HG03060 (cell line): ENCODE data around the gene MEGF6.
"Not testable (repeated sequence)": the region's sequence is repeated elsewhere in the genome, so short reads cannot be mapped to it uniquely, and the experiment has no call there.

ENCODE experiments used
- ATAC-seq: cut with Tn5 transposase; IDR thresholded peaks from one replicate; pipeline ENCODE4 v1.9.1; 2021; ENCODE audit warnings: low read depth, moderate number of reproducible peaks; ENCODE audit not compliant: unreplicated experiment

Gene MEGF6

DNA sequence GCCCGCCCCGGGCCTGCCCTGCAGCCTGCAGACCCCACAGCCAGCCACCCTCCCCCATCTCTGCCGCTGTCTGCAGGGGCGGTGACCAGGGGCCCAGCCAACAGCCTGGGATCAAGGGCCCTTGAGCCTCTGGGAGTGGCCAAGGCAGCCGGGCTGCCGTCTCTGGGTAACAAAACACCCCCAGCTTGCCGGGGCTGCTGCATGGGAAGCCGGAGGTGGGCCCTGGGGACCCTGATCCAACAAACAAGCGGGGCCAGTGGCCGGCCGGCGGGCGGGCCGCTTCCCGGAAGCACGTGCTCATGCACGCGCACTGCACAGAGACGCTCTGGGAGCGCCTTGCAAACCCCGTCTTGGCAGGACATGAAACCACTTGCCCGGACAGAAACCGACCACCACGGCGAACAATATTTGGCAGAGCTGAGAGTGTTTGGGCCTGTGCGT lies 13.2 kb downstream of the MEGF6 start:
- no peak for ATAC-seq

DNA sequence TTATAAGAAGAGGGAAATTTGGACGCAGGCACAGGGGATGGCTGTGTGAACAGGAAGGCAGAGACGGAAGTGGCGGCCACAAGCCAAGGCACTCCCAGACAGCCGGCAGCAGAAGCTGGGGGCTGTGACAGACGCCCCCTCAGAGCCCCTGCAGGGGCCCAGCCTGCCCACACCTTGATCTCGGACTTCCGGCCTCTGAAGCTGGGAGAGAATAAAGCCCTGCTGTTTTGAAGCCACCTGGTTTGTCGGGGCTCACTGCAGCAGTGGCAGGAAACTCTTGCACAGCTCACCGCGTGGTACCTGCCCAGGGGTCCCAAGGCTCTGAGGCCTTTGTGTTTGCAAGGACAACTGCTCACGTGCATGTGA lies 13.7 kb downstream of the MEGF6 start:
- no peak for ATAC-seq

DNA sequence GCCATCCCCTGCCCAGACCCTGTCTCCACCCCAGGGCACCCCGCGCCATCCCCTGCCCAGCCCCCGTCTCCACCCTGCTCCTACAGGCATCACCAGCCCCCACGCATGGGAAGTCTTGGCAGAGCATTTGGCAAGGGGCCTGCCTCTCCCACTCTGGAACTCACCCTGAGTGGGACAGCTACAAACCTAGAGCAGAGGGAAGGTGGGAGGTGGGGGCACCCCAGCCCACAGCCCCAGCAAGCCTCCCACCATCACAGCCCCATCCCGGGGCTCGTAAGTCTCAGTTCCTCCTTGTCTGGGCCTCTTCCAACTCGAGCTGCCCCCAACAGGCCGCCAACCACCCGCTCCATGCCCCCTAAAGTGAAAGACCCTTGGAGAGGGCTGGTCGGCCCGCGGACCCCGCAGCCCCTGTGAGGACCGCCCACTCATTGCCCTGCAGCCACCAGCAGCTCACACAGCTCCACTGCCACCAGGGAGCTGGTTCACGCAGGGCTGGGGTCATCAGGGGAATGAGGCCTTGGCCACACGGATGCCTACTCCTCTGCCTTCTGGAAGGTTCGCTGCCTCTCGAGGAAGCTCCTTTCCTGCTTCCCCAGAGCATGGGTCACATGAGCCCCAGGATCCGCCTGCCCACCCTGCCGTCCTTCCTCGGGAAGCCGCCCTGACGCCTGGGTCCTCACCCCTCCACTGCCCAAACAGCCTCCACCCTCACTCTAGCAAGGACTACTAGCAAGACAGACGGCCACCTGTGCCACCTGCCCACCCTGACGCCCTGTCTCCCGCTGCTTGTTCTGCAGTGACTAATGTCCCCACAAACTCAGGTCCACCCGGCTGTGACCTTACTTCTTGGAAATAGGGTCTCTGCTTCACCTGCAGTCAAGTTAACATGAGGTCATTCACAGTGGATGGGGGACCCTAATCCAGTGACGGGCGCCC lies 14.4 kb downstream of the MEGF6 start:
- no peak for ATAC-seq

DNA sequence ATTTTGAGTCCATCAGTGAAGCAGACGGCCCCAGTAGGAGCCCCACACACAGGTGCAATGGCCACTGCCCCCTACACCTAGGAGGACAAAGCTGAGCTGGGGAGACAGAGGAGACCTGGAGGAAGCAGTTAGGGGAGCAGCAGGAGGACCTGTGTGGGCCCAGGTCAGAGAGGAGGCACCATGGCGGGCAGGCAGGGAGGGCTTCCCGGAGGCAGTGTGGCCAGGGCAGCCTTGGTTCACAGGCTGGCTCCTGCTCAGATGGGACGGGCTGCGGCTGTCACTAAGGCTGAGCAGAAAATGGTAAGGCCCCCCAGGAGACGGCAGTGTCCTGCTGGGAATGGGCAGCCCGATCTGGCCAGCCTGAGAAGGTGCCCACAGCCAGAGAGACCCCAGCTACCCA lies 15.4 kb downstream of the MEGF6 start:
- ATAC-seq = no peak

GRCh38 chr1:3594706-3595377 lies 16.5 kb downstream of the MEGF6 start:
- no peak for ATAC-seq

DNA sequence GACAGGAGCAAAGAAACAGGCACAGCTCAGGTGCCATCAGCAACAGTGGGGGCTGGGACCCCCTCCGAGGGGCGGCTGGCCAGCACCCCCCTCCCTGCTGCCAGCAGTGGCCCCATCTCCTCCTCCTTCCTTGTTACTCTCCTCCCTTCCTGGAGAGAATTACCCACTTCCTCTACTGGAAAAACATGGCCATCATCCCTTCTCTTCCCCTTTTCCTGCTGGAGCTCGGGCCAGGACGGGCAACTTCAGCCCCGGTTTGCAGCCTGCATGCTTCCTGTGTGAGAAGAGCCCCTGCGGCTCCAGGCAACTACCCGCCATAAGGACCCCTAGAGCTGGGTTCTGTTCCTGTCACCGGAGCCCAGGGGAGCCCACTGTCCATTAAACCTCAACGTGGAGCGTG lies 17.6 kb downstream of the MEGF6 start:
- no peak for ATAC-seq

DNA sequence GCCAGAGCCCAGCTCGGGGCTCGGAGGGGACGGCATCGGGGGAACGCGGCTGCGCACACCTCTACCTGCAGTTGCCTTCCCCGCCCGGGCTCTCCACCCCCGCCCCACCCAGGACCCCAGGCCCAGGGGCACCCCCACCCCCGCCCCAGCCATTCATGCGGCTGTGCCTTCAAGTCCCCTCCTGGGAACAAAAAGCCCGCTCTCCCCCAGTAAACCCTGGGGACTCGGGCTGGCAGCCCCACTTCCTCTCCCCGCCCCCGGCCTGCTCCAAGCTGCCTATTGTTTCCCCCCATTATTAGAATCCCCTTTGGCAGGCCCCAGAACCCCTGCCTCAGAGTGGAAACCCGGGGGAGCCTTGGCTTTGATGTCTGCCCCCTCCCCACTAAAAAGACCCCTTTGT lies 18.0 kb downstream of the MEGF6 start:
- no peak for ATAC-seq

- ATAC-seq = no peak
These were observed 20.1 kb downstream of the MEGF6 start for GRCh38 chr1:3590951-3591865.

DNA sequence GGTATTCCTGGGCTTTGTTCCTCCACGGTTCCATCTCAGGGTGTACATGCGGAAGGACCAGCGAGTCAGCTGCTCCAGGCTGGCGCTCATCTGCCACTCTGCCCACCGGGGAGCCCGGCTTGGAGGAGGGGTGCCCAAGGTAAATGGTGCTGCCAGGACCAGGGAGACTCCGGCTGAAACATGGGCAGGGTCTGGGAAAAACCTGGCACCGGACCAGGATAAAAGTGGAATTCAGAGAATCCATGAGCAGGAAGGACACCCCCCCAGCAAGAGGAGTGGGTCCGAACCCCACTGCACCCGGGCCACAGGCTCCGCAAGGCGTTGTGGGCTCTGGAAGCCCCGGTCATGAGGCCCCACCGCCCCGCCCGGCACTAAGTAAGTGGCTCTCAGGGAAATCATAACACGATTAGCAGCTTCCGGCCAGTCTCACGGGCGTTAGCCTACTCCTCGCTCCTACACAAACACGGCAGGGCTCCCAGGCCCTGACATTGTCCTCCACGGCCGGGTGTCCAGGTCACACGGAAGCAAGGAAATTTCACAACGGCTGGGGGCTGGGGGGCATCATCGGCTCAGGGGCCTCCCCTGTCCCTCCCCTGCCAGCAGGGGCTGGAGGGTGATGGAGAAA lies 21.1 kb downstream of the MEGF6 start:
- no peak for ATAC-seq

GRCh38 chr1:3588395-3588794 lies 22.9 kb downstream of the MEGF6 start:
- no peak for ATAC-seq

DNA sequence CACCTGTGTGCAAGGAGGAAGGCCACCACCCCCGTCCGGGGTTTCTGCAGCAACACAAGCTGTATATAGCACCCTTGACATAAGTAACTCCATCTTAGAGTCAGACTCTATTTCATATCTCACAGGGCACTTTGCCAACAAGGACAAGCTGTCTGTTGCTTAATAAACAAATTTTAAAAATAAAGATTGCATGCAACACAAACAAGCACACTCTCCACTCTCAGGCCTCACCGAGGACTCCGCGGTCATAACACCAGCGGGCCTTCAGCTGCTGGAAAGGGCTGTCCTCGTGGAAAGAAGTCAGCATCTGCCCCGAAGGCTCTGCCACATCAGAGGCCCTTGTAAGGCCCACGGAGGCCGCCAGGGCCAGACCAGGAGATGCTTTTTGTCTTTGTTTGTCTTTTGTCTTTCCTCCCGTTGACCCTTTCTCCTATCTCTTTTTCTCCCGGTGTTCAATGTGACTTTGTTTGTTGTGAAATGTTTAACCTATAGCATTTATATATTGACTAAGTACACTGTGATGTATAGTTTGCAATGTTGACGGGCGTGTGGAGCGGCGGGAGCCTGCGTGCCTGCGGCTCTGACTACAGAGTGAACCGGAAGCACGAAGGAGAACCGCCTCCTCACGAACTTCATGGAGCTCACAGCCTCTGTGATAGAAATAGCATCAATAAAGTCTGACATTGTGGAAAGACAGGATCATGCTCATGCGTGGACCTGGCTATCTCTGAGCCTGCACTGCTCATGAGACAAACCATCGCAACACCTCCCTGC lies 24.1 kb downstream of the MEGF6 start:
- no peak for ATAC-seq

GRCh38 chr1:3585940-3586568 lies 25.3 kb downstream of the MEGF6 start:
- no peak for ATAC-seq

- ATAC-seq = not testable (repeated sequence)
These were observed 25.9 kb downstream of the MEGF6 start for GRCh38 chr1:3585353-3585868.

DNA sequence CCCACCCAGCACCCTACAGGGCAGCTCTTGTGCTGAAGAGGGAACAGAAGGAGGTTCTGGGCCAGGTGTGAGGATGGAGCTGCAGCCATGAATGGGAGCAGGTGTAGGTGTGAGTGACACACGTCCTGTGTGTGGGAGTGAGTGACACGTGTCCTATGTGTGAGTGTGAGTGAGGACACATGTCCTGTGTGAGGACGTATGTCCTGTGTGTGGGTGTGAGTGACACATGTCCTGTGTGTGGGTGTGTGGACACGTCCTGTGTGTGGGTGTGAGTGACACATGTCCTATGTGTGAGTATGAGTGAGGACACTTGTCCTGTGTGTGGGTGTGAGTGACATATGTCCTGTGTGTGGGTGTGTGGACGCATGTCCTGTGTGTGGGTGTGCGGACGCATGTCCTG lies 26.4 kb downstream of the MEGF6 start:
- no peak for ATAC-seq

- not testable (repeated sequence) for ATAC-seq
These were observed 27.6 kb downstream of the MEGF6 start for GRCh38 chr1:3583751-3584150.

DNA sequence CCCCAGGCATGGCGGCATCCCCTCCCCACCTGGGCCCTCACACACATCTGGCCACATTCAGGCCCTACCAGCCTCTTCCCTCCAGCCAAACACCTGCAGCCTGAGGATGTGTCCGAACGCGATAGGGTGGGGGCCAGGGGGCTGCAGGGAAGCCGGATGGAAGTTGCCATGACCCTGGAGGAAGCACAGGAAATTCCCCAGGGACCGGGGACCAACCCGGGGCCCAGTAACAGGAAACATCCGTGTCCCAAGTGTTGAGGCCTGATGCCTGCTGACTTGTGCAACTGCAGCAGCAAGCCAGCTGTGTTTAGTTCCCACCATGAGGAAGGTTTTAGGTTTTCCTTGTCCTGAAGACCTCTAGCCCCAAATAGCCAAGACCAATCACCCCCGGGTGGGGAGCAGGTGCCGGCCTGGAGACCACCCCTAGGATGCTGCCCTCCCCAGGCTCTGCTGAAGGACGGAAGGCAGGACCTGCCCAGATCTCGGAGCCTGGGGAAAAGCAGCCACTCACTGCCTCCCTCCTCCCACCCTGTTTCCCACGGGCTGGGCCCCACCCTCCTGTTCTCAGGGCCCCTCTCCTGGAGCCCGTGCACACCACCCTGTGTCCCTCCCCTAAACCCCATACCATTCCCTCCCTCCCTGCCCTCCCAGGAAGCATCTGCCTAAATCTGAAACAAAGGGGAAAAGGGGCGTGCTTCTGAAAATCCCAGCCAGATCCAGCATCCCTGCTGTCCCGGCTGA lies 29.8 kb downstream of the MEGF6 start:
- ATAC-seq = no peak

DNA sequence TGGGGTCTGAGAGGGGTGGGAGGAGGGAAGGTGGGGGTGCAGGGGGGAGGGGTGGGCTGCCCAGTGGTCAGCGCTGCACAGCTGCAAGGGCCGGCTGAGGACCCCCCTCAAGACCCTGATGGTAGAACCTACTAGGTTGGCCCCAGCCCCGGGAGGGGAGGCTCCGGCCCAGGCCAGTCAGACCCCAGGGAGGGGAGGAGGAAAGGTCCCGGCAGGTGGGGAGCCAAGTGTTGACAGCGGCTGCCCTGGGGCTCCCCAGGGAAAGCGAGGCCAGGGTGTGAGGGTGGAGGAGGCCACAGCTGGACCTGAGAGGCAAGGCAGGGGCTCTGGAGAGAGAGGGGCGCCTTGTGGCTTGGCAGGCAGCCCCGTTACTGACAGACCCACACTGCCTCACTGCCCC lies 31.1 kb downstream of the MEGF6 start:
- ATAC-seq = no peak

GRCh38 chr1:3579626-3580025 lies 31.7 kb downstream of the MEGF6 start:
- no peak for ATAC-seq
